Activated T-helper 17 cell treated with anti-CD3 and anti-CD28 coated beads, Interleukin-2, amount 50 U/mL, for 72 hours (primary cell): ENCODE measurements around the gene WDR4. TPM values are rescaled to one million over a fixed set of nuclear protein-coding genes. Genes with fewer than 3 reads are reported as not detected.
A peak's percentile ranks its signal among the peaks of the same experiment; 100 is the strongest.
"Not testable (repeated sequence)": the region's sequence is repeated elsewhere in the genome, so short reads cannot be mapped to it uniquely, and the experiment has no call there.

ENCODE experiments used
- ATAC-seq: fragments of 150-1000 bp; cut with Tn5 transposase; replicated peaks from 2 replicates; pipeline ENCODE4 v1.10.0; 2021; ENCODE audit warnings: mild to moderate bottlenecking, moderate library complexity
- H3K27ac Mint-ChIP-seq: one replicate; pipeline ENCODE4 v1.8.0; 2022; ENCODE audit warnings: mixed read lengths
- H3K27me3 Mint-ChIP-seq: one replicate; pipeline ENCODE4 v1.8.0; 2022; ENCODE audit warnings: mixed read lengths
- H3K36me3 Mint-ChIP-seq: one replicate; pipeline ENCODE4 v1.8.0; 2022; ENCODE audit warnings: low read depth, mild to moderate bottlenecking, mixed read lengths
- H3K4me1 Mint-ChIP-seq: one replicate; pipeline ENCODE4 v1.8.0; 2022; ENCODE audit warnings: mixed read lengths
- H3K4me3 Mint-ChIP-seq: one replicate; pipeline ENCODE4 v1.8.0; 2022; ENCODE audit warnings: mild to moderate bottlenecking, mixed read lengths
- H3K9me3 Mint-ChIP-seq: one replicate; pipeline ENCODE4 v1.8.0; 2022; ENCODE audit warnings: mixed read lengths
- total RNA-seq, 2 donors: library from RNA; stranded (reverse); gene quantifications; one replicate each; pipeline ENCODE4 v1.2.3, GENCODE V29; 2022

WDR4 gene
- total RNA-seq, 2 donors from 2014 or later = 20.1 to 52.0 TPM

- no peaks in the 10 kb centered on the region for H3K9me3 Mint-ChIP-seq
- peaks cover 7% of the 10 kb centered on the region for H3K4me1 Mint-ChIP-seq
- H3K4me3 Mint-ChIP-seq = no peak overlapping the region
- no peak for ATAC-seq
- H3K36me3 Mint-ChIP-seq = peaks cover 100% of the 10 kb centered on the region
- H3K27me3 Mint-ChIP-seq = no peaks in the 10 kb centered on the region
- no peak overlapping the region for H3K27ac Mint-ChIP-seq
Observed at GRCh38 chr21:42851812-42852665, 27.3 kb downstream of the WDR4 start.

GRCh38 chr21:42850866-42851391 is 28.4 kb downstream of the WDR4 start:
- Mint-ChIP-seq H3K36me3 (peaks cover 100% of the 10 kb centered on the region), H3K4me3 (no peak overlapping the region), H3K4me1 (peaks cover 7% of the 10 kb centered on the region), H3K27ac (no peak overlapping the region), H3K9me3 (no peaks in the 10 kb centered on the region), H3K27me3 (no peaks in the 10 kb centered on the region)
- ATAC-seq = peak; percentile 43

GRCh38 chr21:42850463-42850862 is 28.9 kb downstream of the WDR4 start:
- ATAC-seq = no peak
- no peaks in the 10 kb centered on the region for H3K9me3 Mint-ChIP-seq
- H3K4me3 Mint-ChIP-seq = no peak overlapping the region
- H3K27me3 Mint-ChIP-seq = no peaks in the 10 kb centered on the region
- no peak overlapping the region for H3K27ac Mint-ChIP-seq
- peaks cover 100% of the 10 kb centered on the region for H3K36me3 Mint-ChIP-seq
- H3K4me1 Mint-ChIP-seq = peaks cover 7% of the 10 kb centered on the region

GRCh38 chr21:42849759-42850412 is 29.5 kb downstream of the WDR4 start:
- Mint-ChIP-seq H3K4me3 (no peak overlapping the region), H3K9me3 (no peaks in the 10 kb centered on the region), H3K36me3 (peaks cover 100% of the 10 kb centered on the region), H3K27ac (no peak overlapping the region), H3K27me3 (no peaks in the 10 kb centered on the region), H3K4me1 (peaks cover 7% of the 10 kb centered on the region)
- ATAC-seq = peak; percentile 52

- peaks cover 7% of the 10 kb centered on the region for H3K4me1 Mint-ChIP-seq
- no peaks in the 10 kb centered on the region for H3K9me3 Mint-ChIP-seq
- no peaks in the 10 kb centered on the region for H3K27me3 Mint-ChIP-seq
- H3K36me3 Mint-ChIP-seq = peaks cover 100% of the 10 kb centered on the region
- H3K4me3 Mint-ChIP-seq = no peak overlapping the region
- ATAC-seq = no peak
- no peak overlapping the region for H3K27ac Mint-ChIP-seq
Observed at GRCh38 chr21:42848932-42849758, 30.2 kb downstream of the WDR4 start.

- H3K9me3 Mint-ChIP-seq, H3K4me1 Mint-ChIP-seq, H3K4me3 Mint-ChIP-seq, H3K27me3 Mint-ChIP-seq, ATAC-seq, H3K27ac Mint-ChIP-seq: not testable (repeated sequence)
- peaks cover 99% of the 10 kb centered on the region for H3K36me3 Mint-ChIP-seq
Observed at GRCh38 chr21:42848144-42848931, 31.0 kb downstream of the WDR4 start.

GRCh38 chr21:42847726-42848125 is 31.6 kb downstream of the WDR4 start:
- H3K4me1 Mint-ChIP-seq = peaks cover 7% of the 10 kb centered on the region
- H3K36me3 Mint-ChIP-seq = peaks cover 99% of the 10 kb centered on the region
- no peak overlapping the region for H3K4me3 Mint-ChIP-seq
- no peaks in the 10 kb centered on the region for H3K27me3 Mint-ChIP-seq
- no peak overlapping the region for H3K27ac Mint-ChIP-seq
- ATAC-seq = no peak
- H3K9me3 Mint-ChIP-seq = no peaks in the 10 kb centered on the region

GRCh38 chr21:42847051-42847707 is 32.2 kb downstream of the WDR4 start:
- no peak for ATAC-seq
- Mint-ChIP-seq H3K36me3 (peaks cover 99% of the 10 kb centered on the region), H3K27me3 (no peaks in the 10 kb centered on the region), H3K4me1 (peaks cover 7% of the 10 kb centered on the region), H3K4me3 (no peak overlapping the region), H3K9me3 (no peaks in the 10 kb centered on the region), H3K27ac (no peak overlapping the region)

GRCh38 chr21:42846221-42846620 is 33.1 kb downstream of the WDR4 start:
- Mint-ChIP-seq H3K9me3 (no peaks in the 10 kb centered on the region), H3K36me3 (peaks cover 89% of the 10 kb centered on the region), H3K27me3 (no peaks in the 10 kb centered on the region), H3K27ac (no peak overlapping the region), H3K4me1 (peaks cover 7% of the 10 kb centered on the region), H3K4me3 (no peak overlapping the region)
- ATAC-seq = no peak

GRCh38 chr21:42845296-42845965 is 33.9 kb downstream of the WDR4 start:
- H3K9me3 Mint-ChIP-seq = no peaks in the 10 kb centered on the region
- no peaks in the 10 kb centered on the region for H3K27me3 Mint-ChIP-seq
- ATAC-seq = no peak
- H3K27ac Mint-ChIP-seq = no peak overlapping the region
- H3K4me3 Mint-ChIP-seq = no peak overlapping the region
- peaks cover 81% of the 10 kb centered on the region for H3K36me3 Mint-ChIP-seq
- H3K4me1 Mint-ChIP-seq = peaks cover 7% of the 10 kb centered on the region

GRCh38 chr21:42844411-42845113 is 34.8 kb downstream of the WDR4 start:
- H3K27ac Mint-ChIP-seq = no peak overlapping the region
- no peaks in the 10 kb centered on the region for H3K9me3 Mint-ChIP-seq
- no peak overlapping the region for H3K4me3 Mint-ChIP-seq
- no peaks in the 10 kb centered on the region for H3K27me3 Mint-ChIP-seq
- ATAC-seq = no peak
- peaks cover 7% of the 10 kb centered on the region for H3K4me1 Mint-ChIP-seq
- peaks cover 73% of the 10 kb centered on the region for H3K36me3 Mint-ChIP-seq

GRCh38 chr21:42843056-42843455 is 36.3 kb downstream of the WDR4 start:
- Mint-ChIP-seq H3K9me3 (no peaks in the 10 kb centered on the region), H3K36me3 (peaks cover 65% of the 10 kb centered on the region), H3K4me1 (no peaks in the 10 kb centered on the region), H3K27me3 (no peaks in the 10 kb centered on the region), H3K27ac (no peak overlapping the region), H3K4me3 (no peak overlapping the region)
- ATAC-seq = no peak
